GM23338 (cell line): ENCODE data around the gene ETV4. TPM values are rescaled to one million over a fixed set of nuclear protein-coding genes. Genes with fewer than 3 reads are reported as not detected.

Experiments
- ATAC-seq: fragments of 200-7000 bp; cut with Tn5 transposase; 3 replicates; pipeline ENCODE4 v1.9.1; 2020
- DNase-seq: peaks from one replicate; pipeline ENCODE4 v3.0.0-alpha.2; 2015; ENCODE audit warnings: low spot score
- H2AFZ ChIP-seq: fragments of 200-600 bp; sonication (generic); 2 replicates; pipeline ENCODE4 v1.8.0; 2016; ENCODE audit warnings: antibody characterized with exemption, mild to moderate bottlenecking, moderate library complexity
- H3F3A ChIP-seq: fragments of 200-600 bp; sonication (generic); replicated peaks from 2 replicates; pipeline ENCODE4 v1.8.0; 2017; ENCODE audit warnings: antibody characterized with exemption, mixed run types, low read depth
- H3K27ac ChIP-seq: fragments of 200-600 bp; sonication (generic); 2 replicates; pipeline ENCODE4 v1.6.1; 2016; ENCODE audit warnings: low read depth
- H3K27me3 ChIP-seq: fragments of 200-600 bp; sonication (generic); 2 replicates; pipeline ENCODE4 v1.8.0; 2016; ENCODE audit warnings: mild to moderate bottlenecking, mixed run types, moderate library complexity; ENCODE audit not compliant: insufficient read depth
- H3K36me3 ChIP-seq: fragments of 200-600 bp; sonication (generic); 2 replicates; pipeline ENCODE4 v1.8.0; 2016; ENCODE audit warnings: mild to moderate bottlenecking; ENCODE audit not compliant: insufficient read depth
- H3K4me1 ChIP-seq: fragments of 200-600 bp; sonication (generic); 2 replicates; pipeline ENCODE4 v1.8.0; 2016; ENCODE audit warnings: mild to moderate bottlenecking, moderate library complexity; ENCODE audit not compliant: insufficient read depth
- H3K4me2 ChIP-seq: fragments of 200-600 bp; sonication (generic); 2 replicates; pipeline ENCODE4 v1.7.1; 2017; ENCODE audit warnings: mixed run types
- H3K4me3 ChIP-seq: fragments of 200-600 bp; sonication (generic); 2 replicates; pipeline ENCODE4 v1.6.1; 2016; ENCODE audit warnings: mixed run types
- H3K79me2 ChIP-seq: fragments of 200-600 bp; sonication (generic); replicated peaks from 2 replicates; pipeline ENCODE4 v1.8.0; 2017; ENCODE audit warnings: mild to moderate bottlenecking; ENCODE audit not compliant: insufficient read depth
- H3K9me2 ChIP-seq: fragments of 200-600 bp; sonication (generic); 2 replicates; pipeline ENCODE4 v1.8.0; 2017; ENCODE audit not compliant: insufficient read depth
- H4K20me1 ChIP-seq: fragments of 200-600 bp; sonication (generic); replicated peaks from 2 replicates; pipeline ENCODE4 v1.8.0; 2017; ENCODE audit warnings: mild to moderate bottlenecking; ENCODE audit not compliant: insufficient read depth
- H3K27ac Mint-ChIP-seq: 2 replicates; pipeline ENCODE4 v1.8.0; 2020; ENCODE audit warnings: inconsistent platforms, mild to moderate bottlenecking, moderate library complexity, mixed read lengths
- H3K27me3 Mint-ChIP-seq: 3 replicates; pipeline ENCODE4 v1.8.0; 2022; ENCODE audit warnings: low read depth, mild to moderate bottlenecking, moderate library complexity, mixed read lengths, inconsistent platforms; ENCODE audit not compliant: insufficient read depth, poor library complexity
- H3K36me3 Mint-ChIP-seq: 3 replicates; pipeline ENCODE4 v1.8.0; 2021; ENCODE audit warnings: low read depth, mild to moderate bottlenecking, inconsistent platforms, moderate library complexity, mixed read lengths
- H3K4me1 Mint-ChIP-seq: 3 replicates; pipeline ENCODE4 v1.8.0; 2020; ENCODE audit warnings: mild to moderate bottlenecking, inconsistent platforms, mixed read lengths
- H3K4me3 Mint-ChIP-seq: 3 replicates; pipeline ENCODE4 v1.8.0; 2021; ENCODE audit warnings: moderate library complexity, mild to moderate bottlenecking, inconsistent platforms, mixed read lengths
- H3K9me3 Mint-ChIP-seq: 3 replicates; pipeline ENCODE4 v1.8.0; 2020; ENCODE audit warnings: moderate library complexity, mild to moderate bottlenecking, inconsistent platforms, mixed read lengths
- CREB1 ChIP-seq: fragments of 250-450 bp; sonication (Bioruptor Pico); IDR thresholded peaks from 2 replicates; pipeline ENCODE4 v1.5.0; 2020; ENCODE audit warnings: low read depth, mild to moderate bottlenecking, moderate library complexity
- ETS1 ChIP-seq: IDR thresholded peaks from 2 replicates; pipeline ENCODE4 v1.6.1; 2016; ENCODE audit warnings: antibody characterized with exemption
- EZH2 ChIP-seq: fragments of 200-600 bp; sonication (generic); IDR thresholded peaks from one replicate; pipeline ENCODE4 v1.8.0; 2017; ENCODE audit warnings: antibody characterized with exemption, mild to moderate bottlenecking, low read depth; ENCODE audit not compliant: unreplicated experiment
- EZH2phosphoT487 ChIP-seq: fragments of 200-600 bp; sonication (generic); IDR thresholded peaks from one replicate; pipeline ENCODE4 v1.8.1; 2018; ENCODE audit warnings: antibody characterized with exemption; ENCODE audit not compliant: unreplicated experiment
- JUNB ChIP-seq: IDR thresholded peaks from one replicate; pipeline ENCODE4 v1.6.1; 2016; ENCODE audit warnings: antibody characterized with exemption; ENCODE audit not compliant: unreplicated experiment
- REST ChIP-seq: IDR thresholded peaks from one replicate; pipeline ENCODE4 v1.6.1; 2018; ENCODE audit warnings: antibody characterized with exemption; ENCODE audit not compliant: unreplicated experiment
- ZNF114 ChIP-seq: fragments of 250-450 bp; sonication (Bioruptor Pico); IDR thresholded peaks from 2 replicates; pipeline ENCODE4 v1.5.0; 2020; ENCODE audit warnings: mild to moderate bottlenecking, moderate library complexity
- ZNF462 ChIP-seq: fragments of 250-450 bp; sonication (Bioruptor Pico); IDR thresholded peaks from 2 replicates; pipeline ENCODE4 v1.5.0; 2020; ENCODE audit warnings: mild to moderate bottlenecking, moderate library complexity
- polyA plus RNA-seq: library from polyadenylated mRNA; unstranded; fragments of >200 nt; fragmentation: Nextera tagmentation; extraction: Ambion mirVana; gene quantifications from 2 replicates; pipeline ENCODE4 v1.2.1, GENCODE V29; 2016
- total RNA-seq: library from RNA; depleted of rRNA; stranded (reverse); fragments of >200 nt; shearing (Covaris generic); gene quantifications from 2 replicates; pipeline ENCODE4 v1.2.3, GENCODE V29; 2014

Gene ETV4
- total and polyA plus RNA-seq, 2 experiments from 2014 or later = 97.2 to 149 TPM

- Histone ChIP-seq H3K36me3 (no peaks in the 10 kb centered on the region), H3F3A (no peaks in the 10 kb centered on the region), H3K9me2 (no peaks in the 10 kb centered on the region), H3K27ac (no peak overlapping the region), H3K79me2 (no peaks in the 10 kb centered on the region), H3K27me3 (no peaks in the 10 kb centered on the region), H4K20me1 (no peaks in the 10 kb centered on the region), H3K4me3 (no peak overlapping the region), H3K4me1 (peaks cover 30% of the 10 kb centered on the region), H2AFZ (no peak overlapping the region), H3K4me2 (no peak overlapping the region)
- H3K9me3 Mint-ChIP-seq = no peaks in the 10 kb centered on the region
- H3K27ac Mint-ChIP-seq = no peak overlapping the region
- no peak for TF ChIP-seq ZNF114 (CRISPR knock-in tag)
- no peak for TF ChIP-seq ETS1
- TF ChIP-seq CREB1 (CRISPR knock-in tag) = no peak
- no peak for TF ChIP-seq JUNB
- TF ChIP-seq REST = no peak
- ATAC-seq (no peak), DNase-seq (no peak)
- peaks cover 12% of the 10 kb centered on the region for H3K27me3 Mint-ChIP-seq
- no peaks in the 10 kb centered on the region for H3K36me3 Mint-ChIP-seq
- no peak overlapping the region; the same call in 2 of the 3 replicates for H3K4me3 Mint-ChIP-seq
- H3K4me1 Mint-ChIP-seq = peaks cover 43% of the 10 kb centered on the region
Measured at GRCh38 chr17:43560461-43561427, 14.6 kb upstream of the ETV4 start.

- no peaks in the 10 kb centered on the region for H3K27me3 ChIP-seq
- H3K4me3 ChIP-seq = no peak overlapping the region
- no peak overlapping the region for H3K27ac ChIP-seq
- Mint-ChIP-seq H3K27me3 (peaks cover 14% of the 10 kb centered on the region), H3K4me1 (peaks cover 52% of the 10 kb centered on the region), H3K9me3 (no peaks in the 10 kb centered on the region), H3K27ac (no peak overlapping the region), H3K4me3 (no peak overlapping the region), H3K36me3 (no peaks in the 10 kb centered on the region)
- peaks cover 44% of the 10 kb centered on the region for H3K4me1 ChIP-seq
- H2AFZ ChIP-seq = no peak overlapping the region
- H3K9me2 ChIP-seq = no peaks in the 10 kb centered on the region
- no peaks in the 10 kb centered on the region for H3F3A ChIP-seq
- DNase-seq (no peak), ATAC-seq (no peak)
- no peak overlapping the region for H3K4me2 ChIP-seq
- H3K36me3 ChIP-seq = no peaks in the 10 kb centered on the region
- no peaks in the 10 kb centered on the region for H3K79me2 ChIP-seq
- H4K20me1 ChIP-seq = no peaks in the 10 kb centered on the region
- TF ChIP-seq EZH2 (no peak), EZH2phosphoT487 (no peak), ZNF114 (CRISPR knock-in tag) (no peak), JUNB (no peak), ZNF462 (CRISPR knock-in tag) (no peak)
Measured at GRCh38 chr17:43559161-43559816, 13.1 kb upstream of the ETV4 start.
